HG03175 (cell line): Measurements from ENCODE around the gene HIBADH.
"Not testable (repeated sequence)": the region's sequence is repeated elsewhere in the genome, so short reads cannot be mapped to it uniquely, and the experiment has no call there.

Experiments
- ATAC-seq: cut with Tn5 transposase; IDR thresholded peaks from one replicate; pipeline ENCODE4 v1.9.1; 2021; ENCODE audit warnings: mild to moderate bottlenecking, moderate library complexity; ENCODE audit not compliant: unreplicated experiment

HIBADH gene

GRCh38 chr7:27511370-27511769 lies 151.3 kb downstream of the HIBADH start:
- ATAC-seq: not testable (repeated sequence)

GRCh38 chr7:27510541-27510940 lies 152.1 kb downstream of the HIBADH start:
- ATAC-seq: no peak

- ATAC-seq: not testable (repeated sequence)
Observed at GRCh38 chr7:27501879-27502278, 160.8 kb downstream of the HIBADH start.

GRCh38 chr7:27501001-27501400 lies 161.7 kb downstream of the HIBADH start:
- ATAC-seq: no peak

GRCh38 chr7:27492224-27492623 lies 170.5 kb downstream of the HIBADH start:
- ATAC-seq: no peak

- no peak for ATAC-seq
Observed at GRCh38 chr7:27491534-27491933, 171.1 kb downstream of the HIBADH start.

GRCh38 chr7:27487509-27487908 lies 175.2 kb downstream of the HIBADH start:
- no peak for ATAC-seq

GRCh38 chr7:27484451-27484850 lies 178.2 kb downstream of the HIBADH start:
- no peak for ATAC-seq

- ATAC-seq: no peak
Observed at GRCh38 chr7:27482219-27482618, 180.5 kb downstream of the HIBADH start.

- no peak for ATAC-seq
Observed at GRCh38 chr7:27478556-27478955, 184.1 kb downstream of the HIBADH start.

- no peak for ATAC-seq
Observed at GRCh38 chr7:27478084-27478483, 184.6 kb downstream of the HIBADH start.

- ATAC-seq: no peak
Observed at GRCh38 chr7:27476493-27476892, 186.2 kb downstream of the HIBADH start.
